DOHH2 (cell line): ENCODE measurements around the gene CREG2.

Experiments used
- EZH2phosphoT487 ChIP-seq: fragments of 200-600 bp; sonication (generic); IDR thresholded peaks from 2 replicates; pipeline ENCODE4 v1.6.1; 2017; ENCODE audit warnings: borderline replicate concordance, mild to moderate bottlenecking, antibody characterized with exemption, low read length, moderate library complexity, mixed read lengths
- TF ChIP-seq, protein P1 (sequence below): fragments of 200-600 bp; sonication (generic); IDR thresholded peaks from one replicate; pipeline ENCODE4 v1.5.1; 2014; ENCODE audit warnings: antibody characterized with exemption, mild to moderate bottlenecking, low read depth, low read length; ENCODE audit not compliant: poor library complexity, severe bottlenecking

DNA sequence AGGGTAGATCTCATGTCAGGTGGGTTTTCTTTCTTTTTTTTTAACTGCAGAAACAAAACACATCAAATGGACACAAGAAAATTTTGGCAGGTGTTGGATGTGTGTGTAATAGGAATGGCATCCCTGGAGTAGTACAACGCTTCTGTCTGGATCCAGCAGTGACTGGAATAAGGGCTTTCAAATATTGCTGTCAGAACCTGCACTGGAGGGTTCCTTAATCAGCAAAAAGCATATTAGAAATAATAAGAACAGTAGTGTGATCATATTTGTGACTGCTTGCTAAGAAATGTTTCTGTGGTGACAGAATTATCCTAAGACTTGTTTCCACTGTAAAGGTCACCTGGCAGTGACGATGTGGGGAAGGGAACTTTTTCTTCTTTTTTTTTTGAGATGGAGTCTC is 30.8 kb downstream of the CREG2 start:
- TF ChIP-seq, protein P1, sequence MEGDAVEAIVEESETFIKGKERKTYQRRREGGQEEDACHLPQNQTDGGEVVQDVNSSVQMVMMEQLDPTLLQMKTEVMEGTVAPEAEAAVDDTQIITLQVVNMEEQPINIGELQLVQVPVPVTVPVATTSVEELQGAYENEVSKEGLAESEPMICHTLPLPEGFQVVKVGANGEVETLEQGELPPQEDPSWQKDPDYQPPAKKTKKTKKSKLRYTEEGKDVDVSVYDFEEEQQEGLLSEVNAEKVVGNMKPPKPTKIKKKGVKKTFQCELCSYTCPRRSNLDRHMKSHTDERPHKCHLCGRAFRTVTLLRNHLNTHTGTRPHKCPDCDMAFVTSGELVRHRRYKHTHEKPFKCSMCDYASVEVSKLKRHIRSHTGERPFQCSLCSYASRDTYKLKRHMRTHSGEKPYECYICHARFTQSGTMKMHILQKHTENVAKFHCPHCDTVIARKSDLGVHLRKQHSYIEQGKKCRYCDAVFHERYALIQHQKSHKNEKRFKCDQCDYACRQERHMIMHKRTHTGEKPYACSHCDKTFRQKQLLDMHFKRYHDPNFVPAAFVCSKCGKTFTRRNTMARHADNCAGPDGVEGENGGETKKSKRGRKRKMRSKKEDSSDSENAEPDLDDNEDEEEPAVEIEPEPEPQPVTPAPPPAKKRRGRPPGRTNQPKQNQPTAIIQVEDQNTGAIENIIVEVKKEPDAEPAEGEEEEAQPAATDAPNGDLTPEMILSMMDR = no peak
- no peak for TF ChIP-seq EZH2phosphoT487
